B cell (primary cell): ENCODE data around the gene DOCK4.

Experiments
- CTCF ChIP-seq: fragments of 200-600 bp; IDR thresholded peaks from one replicate; pipeline ENCODE4 v1.8.0; 2022; ENCODE audit warnings: antibody characterized with exemption, mild to moderate bottlenecking
- EZH2 ChIP-seq: IDR thresholded peaks from 2 replicates; pipeline ENCODE4 v1.6.1; 2012; ENCODE audit warnings: borderline replicate concordance, low read depth, mild to moderate bottlenecking, moderate library complexity, low read length; ENCODE audit not compliant: insufficient read depth, poor library complexity, severe bottlenecking

GRCh38 chr7:111771638-111772037 lies 434.6 kb downstream of the DOCK4 start:
- no peak for TF ChIP-seq CTCF
- no peak for TF ChIP-seq EZH2
